Skeletal muscle cell (primary cell): Measurements from ENCODE around the gene CCDC195.
"Not testable (repeated sequence)": the region's sequence is repeated elsewhere in the genome, so short reads cannot be mapped to it uniquely, and the experiment has no call there.

ENCODE experiments used
- DNase-seq: peaks from one replicate; pipeline ENCODE4 v3.0.0-alpha.2; 2010; ENCODE audit warnings: low read depth
- H3K4me3 ChIP-seq: 2 replicates; pipeline ENCODE4 v1.5.1; 2011; ENCODE audit warnings: low read depth, mild to moderate bottlenecking, control low read depth, low read length, moderate library complexity

Gene CCDC195

GRCh38 chr2:224694502-224694901 is 21.7 kb downstream of the CCDC195 start:
- no peak for DNase-seq
- H3K4me3 ChIP-seq, result no peak overlapping the region

- no peak overlapping the region for H3K4me3 ChIP-seq
- no peak for DNase-seq
Observed at GRCh38 chr2:224691563-224691962, 24.6 kb downstream of the CCDC195 start.

GRCh38 chr2:224690868-224691267 is 25.3 kb downstream of the CCDC195 start:
- no peak for DNase-seq
- H3K4me3 ChIP-seq, result no peak overlapping the region

- no peak overlapping the region for H3K4me3 ChIP-seq
- no peak for DNase-seq
Observed at GRCh38 chr2:224689539-224689938, 26.6 kb downstream of the CCDC195 start.

- no peak for DNase-seq
- H3K4me3 ChIP-seq, result no peak overlapping the region
Observed at GRCh38 chr2:224688997-224689396, 27.2 kb downstream of the CCDC195 start.

GRCh38 chr2:224687156-224687555 is 29.0 kb downstream of the CCDC195 start:
- no peak overlapping the region for H3K4me3 ChIP-seq
- DNase-seq, result no peak

DNA sequence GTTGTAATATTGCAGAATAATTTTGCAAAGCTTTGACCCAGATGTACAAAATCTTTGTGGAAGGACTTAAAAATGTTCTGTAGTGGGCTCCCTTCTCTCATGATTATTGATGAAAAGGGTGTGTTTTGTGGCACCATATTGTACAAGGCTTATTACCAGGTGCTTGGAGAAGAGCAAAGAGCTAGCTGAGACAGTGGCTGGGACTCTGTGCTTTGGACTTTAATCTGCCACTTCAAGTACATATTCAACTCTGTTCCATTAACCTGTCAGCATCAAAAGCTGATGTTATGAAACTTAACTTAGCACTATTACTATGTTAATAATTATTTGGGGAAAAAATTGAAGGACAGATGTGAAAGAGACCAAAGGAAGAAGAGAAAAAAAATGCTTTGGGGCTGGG is 31.0 kb downstream of the CCDC195 start:
- no peak overlapping the region for H3K4me3 ChIP-seq
- no peak for DNase-seq

- H3K4me3 ChIP-seq, result no peak overlapping the region
- DNase-seq, result no peak
Observed at GRCh38 chr2:224682134-224682533, 34.0 kb downstream of the CCDC195 start.

DNA sequence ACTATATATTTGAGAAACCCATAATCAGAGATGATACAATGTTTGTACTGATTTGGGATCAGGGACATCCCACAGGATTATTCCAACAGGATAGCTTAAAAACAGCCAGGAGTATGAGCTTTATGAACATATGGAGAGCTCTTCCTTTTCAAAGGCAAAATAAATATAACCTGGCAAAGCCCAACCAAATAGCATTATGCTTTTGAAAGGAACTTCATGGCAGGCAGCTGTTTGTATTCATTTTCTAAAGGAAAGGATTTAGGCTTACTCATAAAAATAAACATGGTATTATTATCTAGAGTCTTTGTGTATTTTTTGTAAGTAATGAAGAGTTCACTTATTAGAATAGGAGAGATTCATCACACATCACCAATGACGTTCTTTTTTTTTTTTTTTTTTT is 44.4 kb downstream of the CCDC195 start:
- H3K4me3 ChIP-seq, result no peak overlapping the region
- DNase-seq, result no peak

DNA sequence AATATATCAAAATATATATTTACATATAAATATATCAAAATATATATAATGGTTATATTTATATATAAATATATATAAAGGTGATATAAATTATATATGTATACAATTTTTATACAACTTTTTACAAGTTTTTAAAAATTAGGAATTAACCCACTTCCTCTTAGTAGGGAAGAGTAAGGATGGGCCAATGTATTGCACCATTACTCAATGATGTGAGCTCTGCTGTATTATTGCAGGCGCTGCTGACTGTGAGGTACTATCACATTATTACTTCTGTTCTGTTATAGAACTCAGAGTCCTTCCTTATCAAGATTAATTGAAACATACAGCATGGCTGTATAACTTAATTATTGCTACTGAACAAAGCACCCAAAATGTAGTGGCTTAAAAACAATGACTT is 46.0 kb downstream of the CCDC195 start:
- H3K4me3 ChIP-seq, result no peak overlapping the region
- DNase-seq, result no peak

DNA sequence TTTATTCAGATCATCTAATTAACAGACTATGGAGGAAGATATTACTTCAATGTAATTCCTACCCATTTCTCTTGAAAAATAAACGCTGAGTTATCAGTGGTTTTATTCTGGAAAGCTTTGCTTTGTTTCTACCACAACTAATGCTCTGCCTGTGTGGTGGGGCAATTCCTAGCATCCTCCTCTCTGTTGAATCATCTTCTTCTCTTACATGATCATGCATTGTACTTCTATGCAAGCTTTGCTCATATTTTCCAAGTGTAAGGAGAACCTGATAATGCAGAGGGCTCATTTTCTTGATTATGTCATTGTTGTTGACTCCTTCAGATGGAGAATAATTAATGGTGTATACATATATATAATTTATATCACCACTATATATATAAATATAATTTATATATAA is 46.7 kb downstream of the CCDC195 start:
- no peak overlapping the region for H3K4me3 ChIP-seq
- no peak for DNase-seq

- no peak overlapping the region for H3K4me3 ChIP-seq
- DNase-seq, result no peak
Observed at GRCh38 chr2:224668123-224668909, 47.8 kb downstream of the CCDC195 start.

- H3K4me3 ChIP-seq, result no peak overlapping the region
- DNase-seq, result no peak
Observed at GRCh38 chr2:224666951-224667553, 49.1 kb downstream of the CCDC195 start.

GRCh38 chr2:224663322-224663721 is 52.8 kb downstream of the CCDC195 start:
- H3K4me3 ChIP-seq, DNase-seq: not testable (repeated sequence)

DNA sequence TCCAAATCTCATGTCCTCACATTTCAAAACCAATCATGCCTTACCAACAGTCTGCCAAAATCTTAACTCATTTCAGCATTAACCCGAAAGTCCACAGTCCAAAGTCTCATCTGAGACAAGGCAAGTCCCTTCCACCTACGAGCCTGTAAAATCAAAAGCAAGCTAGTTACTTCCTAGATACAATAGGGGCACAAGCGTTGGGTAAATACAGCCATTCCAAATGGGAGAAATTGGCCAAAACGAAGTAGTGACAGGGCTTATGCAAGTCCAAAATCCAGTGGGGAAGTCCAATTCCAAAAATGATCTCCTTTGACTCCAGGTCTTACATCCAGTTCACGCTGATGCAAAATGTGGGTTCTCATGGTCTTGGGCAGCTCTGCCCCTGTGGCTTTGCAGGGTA is 54.5 kb downstream of the CCDC195 start:
- H3K4me3 ChIP-seq, DNase-seq: not testable (repeated sequence)

DNA sequence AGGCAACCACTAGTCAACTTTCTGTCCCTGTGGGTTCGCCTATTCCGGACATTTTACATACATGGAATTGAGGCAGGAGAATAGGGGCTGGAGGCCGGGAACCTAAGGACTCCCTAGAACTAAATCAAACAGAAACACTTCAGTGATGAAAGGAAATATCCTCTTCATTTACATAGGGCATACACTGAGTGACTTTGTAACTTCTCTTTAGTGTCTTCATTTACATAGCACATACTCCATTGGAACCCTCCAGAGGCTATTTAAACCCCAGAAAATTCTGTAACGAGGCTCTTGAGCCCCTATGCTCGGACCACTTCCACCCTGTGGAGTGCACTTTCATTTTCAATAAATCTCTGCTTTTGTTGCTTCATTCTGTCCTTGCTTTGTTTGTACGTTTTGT is 56.5 kb downstream of the CCDC195 start:
- no peak overlapping the region for H3K4me3 ChIP-seq
- no peak for DNase-seq

DNA sequence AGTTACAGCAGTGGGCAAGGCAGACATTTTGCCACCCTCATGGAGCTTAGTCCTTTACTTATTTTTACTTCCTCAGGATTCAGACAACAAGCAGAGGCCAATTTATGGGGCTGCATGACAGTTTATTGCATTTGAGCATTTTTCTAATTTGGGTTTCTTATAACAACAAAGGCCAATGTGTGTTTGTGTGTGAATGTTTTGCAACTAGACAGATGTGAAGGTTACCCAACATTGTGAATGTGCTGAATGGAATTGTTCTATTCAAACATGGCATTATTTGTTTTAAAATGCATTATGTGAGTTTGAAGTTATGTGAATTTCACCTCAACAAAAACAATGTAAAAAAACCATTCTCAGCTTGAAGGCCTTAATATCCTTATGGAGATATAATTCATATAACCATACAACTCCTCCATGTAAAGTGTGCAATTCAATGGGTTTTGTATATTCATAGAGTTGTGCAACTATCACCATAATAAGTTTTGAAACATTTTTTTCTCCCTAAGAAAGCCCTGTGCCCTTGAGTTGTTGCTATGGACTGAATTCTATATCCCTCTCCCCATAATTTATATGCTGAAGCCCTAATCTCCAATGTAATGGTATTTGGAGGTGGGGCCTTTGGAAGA is 57.3 kb downstream of the CCDC195 start:
- DNase-seq, result peak; percentile 20
- no peak overlapping the region for H3K4me3 ChIP-seq

DNA sequence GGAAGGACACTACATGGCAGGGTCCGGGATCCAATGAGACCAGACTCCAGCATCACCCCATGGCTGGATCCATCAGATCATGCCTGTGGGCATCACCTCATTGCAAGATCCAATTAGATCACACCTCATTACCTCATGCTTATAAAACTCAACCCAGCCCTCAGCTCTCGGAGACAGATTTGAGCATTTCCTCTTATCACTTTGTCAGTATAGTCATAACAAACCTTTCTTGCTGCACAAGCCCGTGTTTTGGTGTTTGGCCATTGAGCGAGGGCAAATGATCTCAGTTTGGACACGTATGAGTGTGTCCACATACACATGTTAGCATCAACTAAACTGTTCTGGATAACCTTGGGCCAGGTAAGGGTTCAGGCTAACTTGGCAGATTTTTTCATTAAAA is 58.8 kb downstream of the CCDC195 start:
- DNase-seq, result no peak

GRCh38 chr2:224655006-224655537 is 61.1 kb downstream of the CCDC195 start:
- no peak for DNase-seq
- no peak overlapping the region for H3K4me3 ChIP-seq

More for the DNA sequence above, 58.8 kb downstream of the CCDC195 start:
- H3K4me3 ChIP-seq, result no peak overlapping the region
